ENCODE measurements around the gene EPHA8. TPM values are rescaled to one million over a fixed set of nuclear protein-coding genes. Genes with fewer than 3 reads are reported as not detected.

EPHA8 gene
- total and polyA plus RNA-seq, 2 experiments from 2014 or later: not detected

DNA sequence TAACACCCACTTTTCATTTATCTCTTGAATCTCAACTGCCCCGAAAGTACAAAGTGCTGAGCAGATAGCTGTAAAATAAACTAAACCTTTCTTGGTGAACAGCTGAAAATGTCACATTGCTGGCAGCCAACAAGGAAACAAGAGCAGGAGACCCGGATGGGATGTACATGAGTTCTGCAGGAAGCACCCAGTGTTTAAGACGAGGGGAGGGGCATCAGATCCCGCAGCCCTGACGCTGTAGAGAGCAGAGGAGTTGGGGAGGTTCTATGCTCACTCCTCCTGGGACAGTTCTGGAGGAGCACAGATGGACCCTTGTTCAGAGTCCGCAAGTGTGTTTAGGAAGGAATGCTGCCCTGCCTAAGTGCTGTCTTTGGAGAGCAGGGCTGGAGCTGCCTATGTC lies 32.0 kb upstream of the EPHA8 start:
- H3K9ac ChIP-seq: no peak overlapping the region
- H3K4me2 ChIP-seq (ENCODE audit: unreplicated experiment): no peak overlapping the region
- DNase-seq: no peak
- H2AFZ ChIP-seq: no peak overlapping the region
- H3K36me3 ChIP-seq (ENCODE audit: low read depth): no peaks in the 10 kb centered on the region
- H3K4me3 ChIP-seq: no peak overlapping the region
- H4K20me1 ChIP-seq (ENCODE audit: insufficient read depth): no peaks in the 10 kb centered on the region
- TF ChIP-seq EZH2phosphoT487 (IDR thresholded peaks at IDR 0.05; ENCODE audit: insufficient read depth, low read depth): no peak
- no peak for TF ChIP-seq EZH2 (IDR thresholded peaks at IDR 0.05; ENCODE audit: insufficient read depth, poor library complexity, severe bottlenecking)
- H3F3A ChIP-seq (ENCODE audit: insufficient read depth): no peaks in the 10 kb centered on the region
- in situ Hi-C loops (cut with MboI): no loop called here
- no peaks in the 10 kb centered on the region for H3K9me2 ChIP-seq (ENCODE audit: insufficient read depth)
- H3K9me3 ChIP-seq (ENCODE audit: low read depth): no peaks in the 10 kb centered on the region
- no peak overlapping the region for H3K27ac ChIP-seq
- 77 to 84% methylated on average over 6 of the region's 6 CpGs for WGBS, 2 experiments (ENCODE audit: low coverage in 1 of 2, low lambda C conversion rate in 2 of 2, missing lambda C conversion rate in 2 of 2)
- H3K4me1 ChIP-seq (ENCODE audit: insufficient read depth): peaks cover 6% of the 10 kb centered on the region
- no peaks in the 10 kb centered on the region for H3K79me2 ChIP-seq (ENCODE audit: insufficient read depth)
- H3K27me3 ChIP-seq (replicated peaks; ENCODE audit: insufficient read depth): no peaks in the 10 kb centered on the region

DNA sequence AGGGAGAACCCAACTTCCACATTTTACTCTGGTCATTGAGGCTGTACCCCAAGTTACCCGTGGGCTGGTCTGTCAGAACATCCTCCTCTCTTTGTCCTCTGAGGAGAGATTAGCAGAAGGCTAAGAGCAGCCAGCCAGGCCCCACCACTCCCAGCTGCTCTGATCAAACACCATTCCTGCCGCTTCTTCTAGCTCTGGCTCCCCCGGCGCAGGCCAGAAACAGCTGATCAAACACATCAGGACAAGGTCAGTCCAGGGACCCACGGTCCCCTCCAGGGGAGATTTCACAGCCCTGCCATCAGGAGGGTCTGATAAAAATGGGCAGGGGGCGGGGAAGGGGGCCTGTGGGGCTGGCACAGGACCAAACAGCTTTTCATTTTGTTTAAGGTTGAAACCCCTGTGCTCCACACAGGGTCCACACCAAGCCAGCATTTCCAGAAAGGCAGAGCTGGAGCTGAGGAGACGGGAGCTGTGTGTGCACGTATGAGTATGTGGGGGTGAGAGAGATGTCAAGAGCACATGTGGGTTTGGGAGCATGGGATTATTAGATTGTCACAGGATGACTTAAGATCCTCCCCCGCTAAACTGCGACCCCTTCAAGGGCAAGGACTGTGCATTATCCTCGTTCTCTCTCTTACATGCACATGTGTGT lies 29.9 kb upstream of the EPHA8 start:
- no peaks in the 10 kb centered on the region for H3K27me3 ChIP-seq (replicated peaks; ENCODE audit: insufficient read depth)
- no peaks in the 10 kb centered on the region for H3K9me3 ChIP-seq (ENCODE audit: low read depth)
- no peaks in the 10 kb centered on the region for H3K79me2 ChIP-seq (ENCODE audit: insufficient read depth)
- H3K4me1 ChIP-seq (ENCODE audit: insufficient read depth): peaks cover 6% of the 10 kb centered on the region
- H3K4me3 ChIP-seq: no peak overlapping the region
- H3K9ac ChIP-seq: no peak overlapping the region
- in situ Hi-C loops (cut with MboI): no loop called here
- no peaks in the 10 kb centered on the region for H3K9me2 ChIP-seq (ENCODE audit: insufficient read depth)
- DNase-seq: no peak
- no peaks in the 10 kb centered on the region for H3K36me3 ChIP-seq (ENCODE audit: low read depth)
- no peaks in the 10 kb centered on the region for H4K20me1 ChIP-seq (ENCODE audit: insufficient read depth)
- 84 to 89% methylated on average over 11 of the region's 11 CpGs for WGBS, 2 experiments (ENCODE audit: low coverage in 1 of 2, low lambda C conversion rate in 2 of 2, missing lambda C conversion rate in 2 of 2)
- no peak overlapping the region for H3K27ac ChIP-seq
- H2AFZ ChIP-seq: no peak overlapping the region
- no peaks in the 10 kb centered on the region for H3F3A ChIP-seq (ENCODE audit: insufficient read depth)
- H3K4me2 ChIP-seq (ENCODE audit: unreplicated experiment): no peak overlapping the region
- TF ChIP-seq EZH2phosphoT487 (IDR thresholded peaks at IDR 0.05; ENCODE audit: insufficient read depth, low read depth) (no peak), EZH2 (IDR thresholded peaks at IDR 0.05; ENCODE audit: insufficient read depth, poor library complexity, severe bottlenecking) (no peak)

DNA sequence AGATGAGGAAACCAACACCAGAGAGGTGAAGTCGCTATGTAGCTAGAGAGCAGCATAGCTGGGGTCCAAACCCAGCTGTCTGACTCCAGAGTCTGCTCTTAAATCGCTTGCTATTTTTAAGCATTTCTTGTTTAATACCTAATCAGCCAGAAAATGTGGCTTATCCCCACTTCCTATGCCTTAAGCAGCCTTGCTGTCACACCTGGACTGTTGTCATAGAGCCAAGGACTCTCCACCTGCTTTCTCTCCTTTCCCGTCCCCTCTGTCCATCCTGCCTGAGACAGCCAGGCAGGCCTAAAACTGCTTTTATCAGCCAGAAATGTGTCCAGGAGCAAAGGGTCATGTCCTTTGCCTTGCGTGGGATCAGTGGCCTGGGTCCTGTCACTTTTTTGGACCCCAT lies 28.3 kb upstream of the EPHA8 start:
- no peaks in the 10 kb centered on the region for H3K9me3 ChIP-seq (ENCODE audit: low read depth)
- H3K4me3 ChIP-seq: no peak overlapping the region
- no peak overlapping the region for H3K4me2 ChIP-seq (ENCODE audit: unreplicated experiment)
- peaks cover 6% of the 10 kb centered on the region for H3K4me1 ChIP-seq (ENCODE audit: insufficient read depth)
- no peak overlapping the region for H3K9ac ChIP-seq
- TF ChIP-seq EZH2 (IDR thresholded peaks at IDR 0.05; ENCODE audit: insufficient read depth, poor library complexity, severe bottlenecking): no peak
- no peak for TF ChIP-seq EZH2phosphoT487 (IDR thresholded peaks at IDR 0.05; ENCODE audit: insufficient read depth, low read depth)
- H3K27me3 ChIP-seq (replicated peaks; ENCODE audit: insufficient read depth): no peaks in the 10 kb centered on the region
- H4K20me1 ChIP-seq (ENCODE audit: insufficient read depth): no peaks in the 10 kb centered on the region
- in situ Hi-C loops (cut with MboI): no loop called here
- no peaks in the 10 kb centered on the region for H3K9me2 ChIP-seq (ENCODE audit: insufficient read depth)
- DNase-seq: no peak
- no peaks in the 10 kb centered on the region for H3K79me2 ChIP-seq (ENCODE audit: insufficient read depth)
- H3K36me3 ChIP-seq (ENCODE audit: low read depth): no peaks in the 10 kb centered on the region
- H3K27ac ChIP-seq: no peak overlapping the region
- H3F3A ChIP-seq (ENCODE audit: insufficient read depth): no peaks in the 10 kb centered on the region
- WGBS, 2 experiments (ENCODE audit: low coverage in 1 of 2, low lambda C conversion rate in 2 of 2, missing lambda C conversion rate in 2 of 2): 92 to 99% methylated on average over 4 of the region's 4 CpGs
- no peak overlapping the region for H2AFZ ChIP-seq

DNA sequence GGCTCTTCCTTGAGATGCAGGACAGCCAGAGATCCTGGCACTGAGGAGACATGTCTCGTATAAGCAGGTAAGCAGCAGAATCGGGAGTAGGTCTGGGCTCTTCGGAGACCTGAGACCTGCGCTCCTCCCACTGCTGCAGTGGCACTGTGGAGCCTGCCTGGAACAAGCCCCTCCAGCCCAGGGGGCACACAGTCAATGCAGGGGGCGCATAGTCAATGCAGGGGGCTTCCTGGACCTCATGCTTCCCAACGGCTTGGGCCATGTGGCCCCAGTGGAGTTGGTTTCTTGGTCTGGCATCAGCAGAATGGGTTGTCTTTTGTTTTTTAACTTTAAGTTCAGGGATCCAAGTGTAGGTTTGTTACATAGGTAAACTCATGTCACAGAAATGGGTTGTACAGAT lies 27.9 kb upstream of the EPHA8 start:
- 90 to 91% methylated on average over 6 of the region's 6 CpGs for WGBS, 2 experiments (ENCODE audit: low coverage in 1 of 2, low lambda C conversion rate in 2 of 2, missing lambda C conversion rate in 2 of 2)

More for the DNA sequence above, 27.9 kb upstream of the EPHA8 start:
- no peaks in the 10 kb centered on the region for H3K9me3 ChIP-seq (ENCODE audit: low read depth)
- in situ Hi-C loops (cut with MboI): no loop called here
- H3K27ac ChIP-seq: no peak overlapping the region
- H3F3A ChIP-seq (ENCODE audit: insufficient read depth): no peaks in the 10 kb centered on the region
- no peaks in the 10 kb centered on the region for H3K36me3 ChIP-seq (ENCODE audit: low read depth)
- no peak overlapping the region for H2AFZ ChIP-seq
- H3K4me3 ChIP-seq: no peak overlapping the region
- H3K9me2 ChIP-seq (ENCODE audit: insufficient read depth): no peaks in the 10 kb centered on the region
- TF ChIP-seq EZH2 (IDR thresholded peaks at IDR 0.05; ENCODE audit: insufficient read depth, poor library complexity, severe bottlenecking): no peak
- TF ChIP-seq EZH2phosphoT487 (IDR thresholded peaks at IDR 0.05; ENCODE audit: insufficient read depth, low read depth): no peak
- H3K79me2 ChIP-seq (ENCODE audit: insufficient read depth): no peaks in the 10 kb centered on the region
- DNase-seq: no peak
- H3K4me1 ChIP-seq (ENCODE audit: insufficient read depth): peaks cover 5% of the 10 kb centered on the region
- H3K27me3 ChIP-seq (replicated peaks; ENCODE audit: insufficient read depth): no peaks in the 10 kb centered on the region
- no peak overlapping the region for H3K4me2 ChIP-seq (ENCODE audit: unreplicated experiment)
- H3K9ac ChIP-seq: no peak overlapping the region
- H4K20me1 ChIP-seq (ENCODE audit: insufficient read depth): no peaks in the 10 kb centered on the region

Data from GM23248 (cell line).